AG04449 (cell line): ENCODE results near the gene SLIT1.

Experiments
- CTCF ChIA-PET: fragments of 350-600 bp; formaldehyde crosslinking; extraction: SDS; loops from one replicate; lab custom pipeline; 2021; ENCODE audit warnings: antibody characterized with exemption; lab: Yijun Ruan, JAX
- POLR2A ChIA-PET: fragments of 400-600, 350-600 bp; formaldehyde crosslinking; extraction: SDS; loops from one replicate; lab custom pipeline; 2020; ENCODE audit warnings: antibody characterized with exemption, inconsistent platforms; lab: Yijun Ruan, JAX
- DNase-seq: peaks from one replicate; pipeline ENCODE4 v3.0.0-alpha.2; 2010; ENCODE audit warnings: low read depth, low spot score
- H3K4me3 ChIP-seq: 2 replicates; pipeline ENCODE4 v1.5.1; 2011; ENCODE audit warnings: low read depth, mild to moderate bottlenecking, control low read depth, low read length
- TF ChIP-seq, protein P1 (sequence below): IDR thresholded peaks from one replicate; pipeline ENCODE4 v1.5.1; 2011; ENCODE audit warnings: mild to moderate bottlenecking, moderate library complexity, low read length, control low read depth, inconsistent platforms; ENCODE audit not compliant: insufficient read depth; ENCODE audit errors: missing control alignments

Gene SLIT1

DNA sequence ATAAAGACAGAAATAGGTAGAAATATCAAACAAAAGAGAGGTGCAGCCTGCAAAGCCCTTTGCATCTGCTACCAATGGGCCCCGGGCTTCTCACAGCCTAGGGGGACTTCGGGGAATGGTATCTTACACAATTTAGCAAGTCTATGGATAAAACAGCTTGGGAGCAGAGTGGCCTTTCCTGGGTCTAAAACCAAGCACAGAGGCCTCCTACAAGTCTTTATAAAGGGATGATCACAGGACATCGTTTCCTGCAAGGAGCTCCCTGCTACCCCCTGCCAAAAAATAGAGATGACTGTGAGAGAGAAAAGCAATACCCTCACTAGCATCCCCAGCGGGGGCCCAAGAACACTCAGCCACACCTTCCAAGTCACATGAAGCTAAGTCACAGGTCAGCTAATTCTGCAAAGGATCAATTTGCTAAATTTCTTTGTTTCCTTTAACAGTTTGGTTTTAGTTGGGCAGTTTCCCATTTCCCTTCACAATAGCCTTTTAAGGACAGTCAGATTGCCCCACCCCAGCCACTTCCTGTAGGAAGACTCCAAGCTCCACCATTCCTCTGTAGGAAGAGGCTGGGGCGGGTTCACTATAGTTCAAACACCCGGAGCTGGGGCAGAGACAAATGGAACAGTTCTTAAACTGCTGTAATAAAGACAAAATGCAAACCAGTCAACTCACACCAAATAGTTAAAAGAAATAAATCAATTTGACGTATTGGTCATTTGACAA, 105.5 kb downstream of the SLIT1 start:
- no peak overlapping the region for H3K4me3 ChIP-seq
- DNase-seq, result no peak
- ChIA-PET POLR2A (no interaction called here), CTCF (interaction anchor here (0.7 to 34.9 kb wide), 9 partner anchors 10 to 141 kb away, joined by 3 to 1063 read pairs (median 4); no protein-coding TSS in a partner anchor)
- TF ChIP-seq, protein P1, sequence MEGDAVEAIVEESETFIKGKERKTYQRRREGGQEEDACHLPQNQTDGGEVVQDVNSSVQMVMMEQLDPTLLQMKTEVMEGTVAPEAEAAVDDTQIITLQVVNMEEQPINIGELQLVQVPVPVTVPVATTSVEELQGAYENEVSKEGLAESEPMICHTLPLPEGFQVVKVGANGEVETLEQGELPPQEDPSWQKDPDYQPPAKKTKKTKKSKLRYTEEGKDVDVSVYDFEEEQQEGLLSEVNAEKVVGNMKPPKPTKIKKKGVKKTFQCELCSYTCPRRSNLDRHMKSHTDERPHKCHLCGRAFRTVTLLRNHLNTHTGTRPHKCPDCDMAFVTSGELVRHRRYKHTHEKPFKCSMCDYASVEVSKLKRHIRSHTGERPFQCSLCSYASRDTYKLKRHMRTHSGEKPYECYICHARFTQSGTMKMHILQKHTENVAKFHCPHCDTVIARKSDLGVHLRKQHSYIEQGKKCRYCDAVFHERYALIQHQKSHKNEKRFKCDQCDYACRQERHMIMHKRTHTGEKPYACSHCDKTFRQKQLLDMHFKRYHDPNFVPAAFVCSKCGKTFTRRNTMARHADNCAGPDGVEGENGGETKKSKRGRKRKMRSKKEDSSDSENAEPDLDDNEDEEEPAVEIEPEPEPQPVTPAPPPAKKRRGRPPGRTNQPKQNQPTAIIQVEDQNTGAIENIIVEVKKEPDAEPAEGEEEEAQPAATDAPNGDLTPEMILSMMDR, result no peak

DNA sequence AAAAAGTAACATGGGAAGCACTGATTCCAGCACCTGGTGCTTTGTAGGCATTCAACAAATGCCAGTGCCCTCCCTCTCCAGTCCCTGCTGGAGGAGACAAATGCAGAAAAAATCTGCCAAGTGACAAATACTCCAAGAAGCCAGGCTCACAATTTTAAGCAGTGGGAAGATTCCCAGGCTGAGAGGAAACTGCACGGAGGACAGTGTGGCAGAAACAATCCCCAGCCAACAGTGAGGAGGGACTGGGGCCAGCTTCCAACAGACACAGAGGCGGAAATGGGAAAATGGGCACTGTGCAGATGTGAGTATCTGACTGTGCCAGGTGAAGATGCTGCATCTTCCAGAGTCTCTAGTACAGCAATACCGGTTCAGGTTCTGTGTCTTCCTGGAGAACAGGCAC, 106.3 kb downstream of the SLIT1 start:
- CTCF ChIA-PET, result interaction anchor here (1.1 to 34.9 kb wide), 5 partner anchors 12 to 141 kb away, joined by 3 to 1063 read pairs (median 5); no protein-coding TSS in a partner anchor
- POLR2A ChIA-PET, result no interaction called here
- no peak for DNase-seq
- TF ChIP-seq, protein P1, result no peak
- no peak overlapping the region for H3K4me3 ChIP-seq

DNA sequence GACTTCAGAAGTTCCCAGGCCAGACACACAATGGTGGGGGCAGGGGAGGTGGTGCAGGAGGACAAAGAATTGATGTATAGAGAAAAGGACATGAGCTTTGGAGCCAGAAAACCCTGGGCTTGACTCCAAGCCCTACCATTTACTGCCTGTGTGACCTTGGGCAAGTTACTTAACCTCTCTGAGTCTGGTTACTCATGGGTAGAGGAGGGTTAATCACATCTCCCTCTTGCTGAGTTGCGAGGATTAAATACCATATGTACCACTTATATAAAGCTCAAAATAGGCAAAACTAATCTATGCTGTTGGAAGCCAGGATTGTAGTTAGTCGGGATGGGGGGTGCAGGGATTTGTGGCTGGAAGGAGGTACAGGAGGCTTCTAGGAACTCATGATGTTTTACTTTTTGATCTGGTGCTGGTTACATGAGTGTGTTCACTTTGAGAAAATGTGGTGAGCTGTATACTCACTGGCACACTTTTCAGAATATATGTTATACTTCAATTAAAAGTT, 106.8 kb downstream of the SLIT1 start:
- ChIA-PET CTCF (interaction anchor here (0.8 to 34.9 kb wide), 7 partner anchors 12 to 142 kb away, joined by 3 to 1063 read pairs (median 5); no protein-coding TSS in a partner anchor), POLR2A (no interaction called here)
- H3K4me3 ChIP-seq, result no peak overlapping the region
- no peak for DNase-seq
- TF ChIP-seq, protein P1, result no peak

DNA sequence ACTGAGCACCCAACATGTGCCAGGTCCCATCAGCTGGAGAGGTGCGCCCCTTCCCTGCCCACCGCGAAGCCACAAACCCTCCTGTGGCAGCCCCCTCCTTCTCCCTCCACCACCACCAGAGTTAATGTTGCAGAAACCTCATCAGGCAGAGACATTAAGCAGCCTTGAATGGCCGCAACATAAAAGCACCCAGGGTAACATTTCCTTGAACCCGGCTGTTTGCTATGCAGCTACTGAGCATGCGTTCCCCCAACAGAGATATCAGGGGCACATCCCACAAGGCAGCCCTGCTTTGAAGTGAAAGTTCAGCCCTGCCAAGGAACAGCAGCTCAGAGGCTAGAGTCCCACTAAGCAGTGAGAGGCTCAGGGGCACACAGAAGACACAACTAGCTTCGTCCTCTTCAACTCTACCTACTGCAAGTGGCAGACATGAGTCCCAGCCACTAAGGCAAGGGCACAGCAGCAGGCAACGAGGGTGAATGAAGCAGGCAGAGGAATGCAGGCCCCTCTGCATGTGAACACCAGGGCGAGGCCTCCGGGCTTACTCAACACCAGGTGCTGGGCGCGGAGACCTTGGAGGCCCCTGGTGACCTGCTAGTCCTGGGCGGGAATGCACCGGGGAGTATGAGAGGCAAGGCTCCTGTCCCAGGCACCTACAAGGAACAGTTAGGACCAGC, 107.4 kb downstream of the SLIT1 start:
- TF ChIP-seq, protein P1, result no peak
- DNase-seq, result no peak
- ChIA-PET POLR2A (no interaction called here), CTCF (interaction anchor here (0.8 to 34.9 kb wide), 6 partner anchors 12 to 142 kb away, joined by 3 to 1063 read pairs (median 4); no protein-coding TSS in a partner anchor)
- H3K4me3 ChIP-seq, result no peak overlapping the region

DNA sequence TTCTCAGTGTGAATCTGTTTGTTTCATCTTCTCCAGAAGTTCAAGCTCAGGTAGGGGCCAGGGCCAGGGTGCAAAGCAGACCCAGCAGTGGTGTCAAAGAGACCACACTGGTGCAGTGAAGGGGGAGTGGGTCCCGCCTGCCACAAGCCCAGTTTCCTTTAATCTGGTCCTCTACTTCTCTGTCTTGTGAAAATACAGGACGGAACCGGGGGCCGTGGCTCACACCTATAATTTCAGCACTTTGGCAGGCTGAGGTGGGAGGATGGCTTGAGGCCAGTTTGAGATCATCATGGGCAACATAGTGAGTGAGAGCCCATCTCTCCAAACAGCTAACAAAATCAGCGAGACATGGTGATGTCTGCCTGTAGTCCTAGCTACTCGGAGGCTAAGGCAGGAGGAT, 109.0 kb downstream of the SLIT1 start:
- ChIA-PET POLR2A (no interaction called here), CTCF (interaction anchor here (1.0 to 34.9 kb wide), 4 partner anchors 120 to 706 kb away, joined by 3 to 1063 read pairs (median 6); no protein-coding TSS in a partner anchor)
- no peak for DNase-seq
- no peak overlapping the region for H3K4me3 ChIP-seq
- TF ChIP-seq, protein P1, result no peak
